HepG2 (cell line): Measurements from ENCODE around the gene KCNMA1. TPM values are rescaled to one million over a fixed set of nuclear protein-coding genes. Genes with fewer than 3 reads are reported as not detected.

Experiments used
- ATAC-seq: fragments of 200-7000 bp; cut with Tn5 transposase; 3 replicates; pipeline ENCODE4 v1.9.1; 2020; ENCODE audit warnings: mild to moderate bottlenecking, moderate library complexity
- BruUV-seq: library from RNA; stranded (reverse); fragments of 400-500 nt; replicated peaks from 2 replicates; lab custom pipeline; 2021; lab: Mats Ljungman, UMichigan
- CTCF ChIA-PET: fragments of 300-600 bp; formaldehyde crosslinking; extraction: SDS; loops from one replicate; lab custom pipeline; 2021; ENCODE audit warnings: low total read pairs, inconsistent platforms, low intra/inter-chr PET ratio; lab: Yijun Ruan, JAX
- POLR2A ChIA-PET: fragments of 350-600 bp; sonication (Branson Sonifier 250); formaldehyde crosslinking; loops from one replicate; lab custom pipeline; 2020; ENCODE audit warnings: antibody characterized with exemption, inconsistent platforms; lab: Yijun Ruan, JAX
- DNase-seq: peaks from one replicate; pipeline ENCODE4 v3.0.0-alpha.2; 2015; ENCODE audit warnings: low spot score
- FAIRE-seq: peaks from 3 replicates; lab custom pipeline; 2011; peaks lifted over from hg19 to GRCh38; lab: Jason Lieb, UNC
- H2AFZ ChIP-seq: one replicate; pipeline ENCODE4 v1.6.1; 2011; ENCODE audit warnings: low read length, inconsistent platforms
- H3K27ac ChIP-seq: fragments of 300-600 bp; 3 replicates; pipeline ENCODE4 v1.8.0; 2011; ENCODE audit warnings: mixed run types, mild to moderate bottlenecking, mixed read lengths, low read length, inconsistent platforms; ENCODE audit not compliant: insufficient read depth; ENCODE audit errors: extremely low read length
- H3K27me3 ChIP-seq, 2 experiments: fragments of 200-600 bp in 1 of 2; 2 replicates in 1 of 2; 3 replicates in 1 of 2; pipeline versions ENCODE4 v1.6.0 to v1.8.0; 2011; ENCODE audit warnings: low read length in 2 of 2, mild to moderate bottlenecking in 2 of 2, moderate library complexity in 2 of 2, inconsistent platforms in 1 of 2; ENCODE audit not compliant: insufficient read depth in 2 of 2, control insufficient read depth in 1 of 2
- H3K36me3 ChIP-seq, 2 experiments: fragments of 200-600 bp in 1 of 2; replicated peaks in 1 of 2; 2 replicates in 1 of 2; 3 replicates in 1 of 2; pipeline versions ENCODE4 v1.5.1 to v1.8.0; 2011; ENCODE audit warnings: low read length in 2 of 2, inconsistent platforms in 1 of 2; ENCODE audit not compliant: insufficient read depth in 2 of 2, control insufficient read depth in 1 of 2
- H3K4me1 ChIP-seq: 2 replicates; pipeline ENCODE4 v1.5.1; 2012; ENCODE audit warnings: low read length, inconsistent platforms; ENCODE audit not compliant: insufficient read depth
- H3K4me2 ChIP-seq: 2 replicates; pipeline ENCODE4 v1.6.0; 2011; ENCODE audit warnings: low read depth, low read length, inconsistent platforms
- H3K4me3 ChIP-seq, 3 experiments: fragments of 200-600 bp in 1 of 3; sonication (generic), shearing (Covaris generic) in 1 of 3; replicated peaks in 1 of 3; 2 replicates each; pipeline ENCODE4 v1.5.1; 2011 to 2016; ENCODE audit warnings: low read length in 3 of 3, inconsistent platforms in 2 of 3, low read depth in 2 of 3, mild to moderate bottlenecking in 2 of 3, control low read depth in 1 of 3, mixed read lengths in 1 of 3; ENCODE audit not compliant: insufficient read depth in 1 of 3
- H3K79me2 ChIP-seq: one replicate; pipeline ENCODE4 v1.6.1; 2011; ENCODE audit warnings: low read length, inconsistent platforms; ENCODE audit not compliant: insufficient read depth
- H3K9ac ChIP-seq: 2 replicates; pipeline ENCODE4 v1.6.0; 2011; ENCODE audit warnings: mild to moderate bottlenecking, low read depth, low read length, inconsistent platforms; ENCODE audit not compliant: insufficient read depth
- H3K9me3 ChIP-seq: 2 replicates; pipeline ENCODE4 v1.5.1; 2012; ENCODE audit warnings: mild to moderate bottlenecking, low read length
- H4K20me1 ChIP-seq: 2 replicates; pipeline ENCODE4 v1.6.0; 2011; ENCODE audit warnings: inconsistent platforms, mild to moderate bottlenecking, low read length, moderate library complexity; ENCODE audit not compliant: insufficient read depth
- MTA1 ChIP-seq: sonication (generic); formaldehyde crosslinking; IDR thresholded peaks from 2 replicates; pipeline ENCODE4 v1.4.0; 2020; ENCODE audit warnings: missing genetic modification reagents, mild to moderate bottlenecking, borderline replicate concordance
- NFE2 ChIP-seq: sonication (generic); formaldehyde crosslinking; IDR thresholded peaks from 2 replicates; pipeline ENCODE4 v1.4.0; 2020; ENCODE audit warnings: missing genetic modification reagents
- NFIB ChIP-seq: sonication (generic); formaldehyde crosslinking; IDR thresholded peaks from 2 replicates; pipeline ENCODE4 v1.9.0; 2021; ENCODE audit warnings: missing genetic modification reagents, mild to moderate bottlenecking, borderline replicate concordance
- WGBS: methylation state at CpG from one replicate; pipeline ENCODE4 v1.1.6; 2017; ENCODE audit warnings: low lambda C conversion rate; 5-methylcytosine and 5-hydroxymethylcytosine counted together
- in situ Hi-C: cut with HindIII; loops from 2 replicates; pipeline ENCODE4 v1.10.0; 2017; ENCODE audit warnings: low pct_unique_long_range_greater_than_20kb; ENCODE audit not compliant: extremely low pct_ligation_motif_present
- intact Hi-C: fragments of 100-400 bp; cut with micrococcal nuclease; formaldehyde crosslinking; loops from one replicate; pipeline ENCODE4 v1.10.0; 2022; ENCODE audit not compliant: unreplicated experiment
- polyA plus RNA-seq, 8 experiments: library from polyadenylated mRNA; depleted of rRNA in 3 of 8; stranded (reverse) in 7 of 8; unstranded in 1 of 8; fragments of >200 nt; fragmentation: Illumina TruSeq in 4 of 8; extraction: Trizol in 4 of 8; gene quantifications; 2 replicates each; pipeline versions ENCODE4 v1.2.1 to v1.2.3, GENCODE V29; 2011 to 2016; ENCODE audit warnings: low read depth in 4 of 8, missing spikeins in 1 of 8, mixed read lengths in 1 of 8; ENCODE audit not compliant: insufficient read depth in 1 of 8
- total RNA-seq, 5 experiments: library from RNA; depleted of rRNA; stranded (reverse); fragments of >200 nt; fragmentation: Illumina TruSeq; extraction: Trizol; gene quantifications; 2 replicates each; pipeline ENCODE4 v1.2.3, GENCODE V29; 2016; ENCODE audit warnings: low read depth in 1 of 5
- TF ChIP-seq, protein P1 (sequence below): sonication (generic); formaldehyde crosslinking; IDR thresholded peaks from 2 replicates; pipeline ENCODE4 v1.9.0; 2021; ENCODE audit warnings: mild to moderate bottlenecking, missing genetic modification reagents
- TF ChIP-seq, protein P2 (sequence below), 2 experiments: fragments of 450-650 bp in 1 of 2; sonication (generic) in 1 of 2; formaldehyde crosslinking in 1 of 2; IDR thresholded peaks; 2 replicates each; pipeline versions ENCODE4 v1.6.1 to v1.8.0; 2016 to 2022; ENCODE audit warnings: antibody characterized with exemption in 1 of 2, mild to moderate bottlenecking in 1 of 2, missing genetic modification reagents in 1 of 2
- TF ChIP-seq, protein P3 (sequence below): sonication (generic); formaldehyde crosslinking; IDR thresholded peaks from 2 replicates; pipeline ENCODE4 v1.4.0; 2020; ENCODE audit warnings: mild to moderate bottlenecking, missing genetic modification reagents

Gene KCNMA1
- total and polyA plus RNA-seq, 2 of the 13 experiments (the other 11 are each of a cell fraction or from before 2014, with no cell fraction given), result 0.02 TPM; not detected in 1

DNA sequence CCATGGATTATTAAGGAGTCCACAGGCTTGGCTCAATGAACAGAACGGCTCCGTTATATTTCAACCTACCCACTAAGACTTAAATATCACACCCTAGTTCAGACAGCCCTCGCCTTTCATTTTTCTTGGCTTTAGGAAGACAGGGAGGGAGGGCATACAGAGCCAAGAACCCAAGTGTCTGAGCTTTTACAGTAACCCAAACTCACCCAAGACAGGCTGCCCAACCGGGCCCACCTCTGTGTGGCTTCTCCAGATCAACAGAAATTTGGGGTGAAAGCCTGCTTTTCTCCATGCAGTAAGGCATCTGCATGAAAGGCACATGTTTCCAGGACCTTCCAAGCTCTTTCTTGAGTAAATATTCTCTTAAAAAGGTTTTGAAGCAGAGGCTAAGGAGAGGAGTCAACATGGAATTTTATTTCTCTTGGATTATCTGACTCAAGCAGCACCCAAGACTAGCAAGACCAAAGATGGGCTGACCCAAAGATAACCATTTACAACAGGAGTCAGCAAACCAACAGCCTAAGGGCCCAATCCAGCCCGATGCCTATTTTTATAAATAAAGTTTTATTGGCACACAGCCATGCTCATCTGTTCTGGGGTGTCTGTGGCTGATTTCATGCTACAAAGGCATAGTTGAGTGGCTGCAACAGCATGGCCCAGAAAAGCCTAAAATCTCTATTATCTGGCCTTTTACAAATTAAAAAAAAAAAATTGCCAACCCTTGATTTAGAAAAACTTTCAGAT, 90.1 kb downstream of the KCNMA1 start:
- in situ Hi-C loops, result no loop called here
- no peaks in the 10 kb centered on the region for H3K36me3 ChIP-seq
- H3K4me2 ChIP-seq, result no peak overlapping the region
- no peaks in the 10 kb centered on the region for H4K20me1 ChIP-seq
- ChIA-PET CTCF (no interaction called here), POLR2A (no interaction called here)
- intact Hi-C loops, result no loop called here
- H3K4me1 ChIP-seq, result no peaks in the 10 kb centered on the region
- H3K9ac ChIP-seq, result no peak overlapping the region
- no peak overlapping the region for H3K4me3 ChIP-seq
- peaks cover 0 to 4% of the 10 kb centered on the region in 2 experiments; a peak in 1 of 5 replicates for H3K27me3 ChIP-seq
- no TSS peak for BruUV-seq
- no peak for FAIRE-seq
- H3K9me3 ChIP-seq, result no peaks in the 10 kb centered on the region
- WGBS, result 29% methylated on average over 5 of the region's 5 CpGs
- DNase-seq, result no peak
- no peaks in the 10 kb centered on the region for H3K79me2 ChIP-seq
- no peak for ATAC-seq
- H3K27ac ChIP-seq, result no peak overlapping the region
- no peak overlapping the region for H2AFZ ChIP-seq
- TF ChIP-seq MTA1, result no peak
- TF ChIP-seq, protein P1, sequence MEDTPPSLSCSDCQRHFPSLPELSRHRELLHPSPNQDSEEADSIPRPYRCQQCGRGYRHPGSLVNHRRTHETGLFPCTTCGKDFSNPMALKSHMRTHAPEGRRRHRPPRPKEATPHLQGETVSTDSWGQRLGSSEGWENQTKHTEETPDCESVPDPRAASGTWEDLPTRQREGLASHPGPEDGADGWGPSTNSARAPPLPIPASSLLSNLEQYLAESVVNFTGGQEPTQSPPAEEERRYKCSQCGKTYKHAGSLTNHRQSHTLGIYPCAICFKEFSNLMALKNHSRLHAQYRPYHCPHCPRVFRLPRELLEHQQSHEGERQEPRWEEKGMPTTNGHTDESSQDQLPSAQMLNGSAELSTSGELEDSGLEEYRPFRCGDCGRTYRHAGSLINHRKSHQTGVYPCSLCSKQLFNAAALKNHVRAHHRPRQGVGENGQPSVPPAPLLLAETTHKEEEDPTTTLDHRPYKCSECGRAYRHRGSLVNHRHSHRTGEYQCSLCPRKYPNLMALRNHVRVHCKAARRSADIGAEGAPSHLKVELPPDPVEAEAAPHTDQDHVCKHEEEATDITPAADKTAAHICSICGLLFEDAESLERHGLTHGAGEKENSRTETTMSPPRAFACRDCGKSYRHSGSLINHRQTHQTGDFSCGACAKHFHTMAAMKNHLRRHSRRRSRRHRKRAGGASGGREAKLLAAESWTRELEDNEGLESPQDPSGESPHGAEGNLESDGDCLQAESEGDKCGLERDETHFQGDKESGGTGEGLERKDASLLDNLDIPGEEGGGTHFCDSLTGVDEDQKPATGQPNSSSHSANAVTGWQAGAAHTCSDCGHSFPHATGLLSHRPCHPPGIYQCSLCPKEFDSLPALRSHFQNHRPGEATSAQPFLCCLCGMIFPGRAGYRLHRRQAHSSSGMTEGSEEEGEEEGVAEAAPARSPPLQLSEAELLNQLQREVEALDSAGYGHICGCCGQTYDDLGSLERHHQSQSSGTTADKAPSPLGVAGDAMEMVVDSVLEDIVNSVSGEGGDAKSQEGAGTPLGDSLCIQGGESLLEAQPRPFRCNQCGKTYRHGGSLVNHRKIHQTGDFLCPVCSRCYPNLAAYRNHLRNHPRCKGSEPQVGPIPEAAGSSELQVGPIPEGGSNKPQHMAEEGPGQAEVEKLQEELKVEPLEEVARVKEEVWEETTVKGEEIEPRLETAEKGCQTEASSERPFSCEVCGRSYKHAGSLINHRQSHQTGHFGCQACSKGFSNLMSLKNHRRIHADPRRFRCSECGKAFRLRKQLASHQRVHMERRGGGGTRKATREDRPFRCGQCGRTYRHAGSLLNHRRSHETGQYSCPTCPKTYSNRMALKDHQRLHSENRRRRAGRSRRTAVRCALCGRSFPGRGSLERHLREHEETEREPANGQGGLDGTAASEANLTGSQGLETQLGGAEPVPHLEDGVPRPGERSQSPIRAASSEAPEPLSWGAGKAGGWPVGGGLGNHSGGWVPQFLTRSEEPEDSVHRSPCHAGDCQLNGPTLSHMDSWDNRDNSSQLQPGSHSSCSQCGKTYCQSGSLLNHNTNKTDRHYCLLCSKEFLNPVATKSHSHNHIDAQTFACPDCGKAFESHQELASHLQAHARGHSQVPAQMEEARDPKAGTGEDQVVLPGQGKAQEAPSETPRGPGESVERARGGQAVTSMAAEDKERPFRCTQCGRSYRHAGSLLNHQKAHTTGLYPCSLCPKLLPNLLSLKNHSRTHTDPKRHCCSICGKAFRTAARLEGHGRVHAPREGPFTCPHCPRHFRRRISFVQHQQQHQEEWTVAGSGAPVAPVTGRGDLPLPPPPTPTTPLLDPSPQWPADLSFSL, result no peak
- TF ChIP-seq, protein P2, sequence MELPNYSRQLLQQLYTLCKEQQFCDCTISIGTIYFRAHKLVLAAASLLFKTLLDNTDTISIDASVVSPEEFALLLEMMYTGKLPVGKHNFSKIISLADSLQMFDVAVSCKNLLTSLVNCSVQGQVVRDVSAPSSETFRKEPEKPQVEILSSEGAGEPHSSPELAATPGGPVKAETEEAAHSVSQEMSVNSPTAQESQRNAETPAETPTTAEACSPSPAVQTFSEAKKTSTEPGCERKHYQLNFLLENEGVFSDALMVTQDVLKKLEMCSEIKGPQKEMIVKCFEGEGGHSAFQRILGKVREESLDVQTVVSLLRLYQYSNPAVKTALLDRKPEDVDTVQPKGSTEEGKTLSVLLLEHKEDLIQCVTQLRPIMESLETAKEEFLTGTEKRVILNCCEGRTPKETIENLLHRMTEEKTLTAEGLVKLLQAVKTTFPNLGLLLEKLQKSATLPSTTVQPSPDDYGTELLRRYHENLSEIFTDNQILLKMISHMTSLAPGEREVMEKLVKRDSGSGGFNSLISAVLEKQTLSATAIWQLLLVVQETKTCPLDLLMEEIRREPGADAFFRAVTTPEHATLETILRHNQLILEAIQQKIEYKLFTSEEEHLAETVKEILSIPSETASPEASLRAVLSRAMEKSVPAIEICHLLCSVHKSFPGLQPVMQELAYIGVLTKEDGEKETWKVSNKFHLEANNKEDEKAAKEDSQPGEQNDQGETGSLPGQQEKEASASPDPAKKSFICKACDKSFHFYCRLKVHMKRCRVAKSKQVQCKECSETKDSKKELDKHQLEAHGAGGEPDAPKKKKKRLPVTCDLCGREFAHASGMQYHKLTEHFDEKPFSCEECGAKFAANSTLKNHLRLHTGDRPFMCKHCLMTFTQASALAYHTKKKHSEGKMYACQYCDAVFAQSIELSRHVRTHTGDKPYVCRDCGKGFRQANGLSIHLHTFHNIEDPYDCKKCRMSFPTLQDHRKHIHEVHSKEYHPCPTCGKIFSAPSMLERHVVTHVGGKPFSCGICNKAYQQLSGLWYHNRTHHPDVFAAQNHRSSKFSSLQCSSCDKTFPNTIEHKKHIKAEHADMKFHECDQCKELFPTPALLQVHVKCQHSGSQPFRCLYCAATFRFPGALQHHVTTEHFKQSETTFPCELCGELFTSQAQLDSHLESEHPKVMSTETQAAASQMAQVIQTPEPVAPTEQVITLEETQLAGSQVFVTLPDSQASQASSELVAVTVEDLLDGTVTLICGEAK (IDR thresholded peaks at IDR 0.05), result no peak
- TF ChIP-seq, protein P2 (CRISPR knock-in tag; IDR thresholded peaks at IDR 0.05), result 0 out of 2 replicates have a peak, but pooled peaks have one; percentile 33
- TF ChIP-seq NFE2 (CRISPR knock-in tag), result no peak
- no peak for TF ChIP-seq NFIB (CRISPR knock-in tag)
- TF ChIP-seq, protein P3, sequence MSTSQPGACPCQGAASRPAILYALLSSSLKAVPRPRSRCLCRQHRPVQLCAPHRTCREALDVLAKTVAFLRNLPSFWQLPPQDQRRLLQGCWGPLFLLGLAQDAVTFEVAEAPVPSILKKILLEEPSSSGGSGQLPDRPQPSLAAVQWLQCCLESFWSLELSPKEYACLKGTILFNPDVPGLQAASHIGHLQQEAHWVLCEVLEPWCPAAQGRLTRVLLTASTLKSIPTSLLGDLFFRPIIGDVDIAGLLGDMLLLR (CRISPR knock-in tag), result no peak
